Spleen (tissue), 11 donors: Measurements from ENCODE around the gene RABAC1. TPM values are rescaled to one million over a fixed set of nuclear protein-coding genes. Genes with fewer than 3 reads are reported as not detected.
A peak's percentile ranks its signal among the peaks of the same experiment; 100 is the strongest.

ENCODE experiments used
- DNase-seq: peaks from one replicate; pipeline ENCODE4 v3.0.0-alpha.2; 2020
- H3K27ac ChIP-seq, 8 donors: fragments of 200-600 bp; sonication (generic) in 7 of 8; 1 replicate in 4 of 8; 2 replicates in 4 of 8; pipeline versions ENCODE4 v1.5.0 to v1.8.0; 2016 to 2021; ENCODE audit warnings: inconsistent platforms in 4 of 8, mild to moderate bottlenecking in 4 of 8, moderate library complexity in 1 of 8
- H3K27me3 ChIP-seq, 7 donors: fragments of 200-600 bp; sonication (generic) in 6 of 7; replicated peaks in 1 of 7; 1 replicate in 4 of 7; 2 replicates in 3 of 7; pipeline versions ENCODE4 v1.5.0 to v1.8.0; 2016 to 2021; ENCODE audit warnings: inconsistent platforms in 3 of 7, mild to moderate bottlenecking in 1 of 7
- H3K36me3 ChIP-seq, 6 donors: fragments of 200-600 bp; sonication (generic) in 5 of 6; 1 replicate in 4 of 6; 2 replicates in 2 of 6; pipeline versions ENCODE4 v1.5.0 to v1.8.0; 2016 to 2021; ENCODE audit warnings: inconsistent platforms in 2 of 6
- H3K4me1 ChIP-seq, 6 donors: fragments of 200-600 bp; sonication (generic) in 5 of 6; 1 replicate in 3 of 6; 2 replicates in 3 of 6; pipeline versions ENCODE4 v1.5.0 to v1.8.0; 2016 to 2021; ENCODE audit warnings: inconsistent platforms in 3 of 6
- H3K4me3 ChIP-seq, 8 donors: fragments of 200-600 bp; sonication (generic) in 7 of 8; 1 replicate in 4 of 8; 2 replicates in 4 of 8; pipeline versions ENCODE4 v1.5.0 to v1.8.0; 2016 to 2021; ENCODE audit warnings: inconsistent platforms in 4 of 8, mild to moderate bottlenecking in 4 of 8, moderate library complexity in 2 of 8
- H3K9me3 ChIP-seq, 8 donors: fragments of 200-600 bp; sonication (generic) in 7 of 8; 1 replicate in 4 of 8; 2 replicates in 4 of 8; pipeline versions ENCODE4 v1.5.0 to v1.8.0; 2016 to 2021; ENCODE audit warnings: inconsistent platforms in 4 of 8
- CTCF ChIP-seq, 11 experiments: fragments of 200-600 bp in 7 of 11; fragments of 450-650 bp in 4 of 11; sonication (generic) in 4 of 11; IDR thresholded peaks in 8 of 11; conservative IDR thresholded peaks in 3 of 11; 1 replicate in 7 of 11; 2 replicates in 4 of 11; pipeline versions ENCODE4 v1.4.0 to v1.8.0; 2016 to 2021; ENCODE audit warnings: antibody characterized with exemption in 11 of 11, inconsistent platforms in 4 of 11, mild to moderate bottlenecking in 1 of 11
- POLR2A ChIP-seq, 3 donors: fragments of 450-650 bp; IDR thresholded peaks; one replicate each; pipeline ENCODE4 v1.5.1; 2017; ENCODE audit warnings: antibody characterized with exemption in 3 of 3, mild to moderate bottlenecking in 1 of 3
- POLR2AphosphoS5 ChIP-seq, 3 donors: sonication (generic); formaldehyde crosslinking; IDR thresholded peaks; one replicate each; pipeline ENCODE4 v1.5.1; 2017; ENCODE audit warnings: antibody characterized with exemption in 3 of 3
- WGBS, 5 donors: extraction: QIAGEN DNeasy Blood & Tissue Kit in 3 of 5; methylation state at CpG; one replicate each; pipeline versions ENCODE4 v1.1.5 to v1.1.7; 2013 to 2018; 5-methylcytosine and 5-hydroxymethylcytosine counted together
- intact Hi-C: fragments of 100-400 bp; cut with DNase I; formaldehyde crosslinking; loops from one replicate; pipeline ENCODE4 v1.15.0; 2023; ENCODE audit warnings: low total_unique reads
- polyA plus RNA-seq, 3 donors: library from polyadenylated mRNA; stranded (reverse); fragments of 200-250 nt; gene quantifications; one replicate each; pipeline ENCODE4 v1.2.1, GENCODE V29; 2013
- total RNA-seq, 7 donors: library from RNA; depleted of rRNA in 3 of 7; stranded (reverse); fragments of >200 nt in 3 of 7; fragmentation: NEBNext Ultra II Directional in 4 of 7; extraction: Animal tissue kit (Norgen Biotek cat#: 25700) in 4 of 7; gene quantifications; one replicate each; pipeline versions ENCODE4 v1.1.0 to v1.2.1, GENCODE V29; 2016 to 2021
- donor health status: healthy with polysubstance abuse.
- donor health status: DM: no; HTN: no; CAD: no; lungs with moderate emphysema.
- donor health status: DM: no; HTN: no; CAD: no.
- donor health status: Bipolar disorder and iron deficiency.
- donor health status: healthy.
- donor health status: DM: no; HTN: no; CAD: no.
- donor health status: DM: yes; HTN: yes; CAD: no.

RABAC1 gene
- total and polyA plus RNA-seq, 10 donors, result 85.6 to 165 (median 134) TPM

- DNase-seq, result no peak
- Histone ChIP-seq H3K4me3 (peak overlapping the region in 1 of 8 donors; percentile 94), H3K27me3 (no peaks in the 10 kb centered on the region), H3K4me1 (peaks cover 12 to 28% (median 18%) of the 10 kb centered on the region in 6 donors), H3K27ac (peak overlapping the region in 7 of 8 donors; percentile 91 to 97 (median 96)), H3K36me3 (peaks cover 0 to 35% (median 9%) of the 10 kb centered on the region in 6 donors), H3K9me3 (no peaks in the 10 kb centered on the region)
- WGBS, 5 donors, result 76 to 86% (median 78%) methylated on average over 9 to 11 of the region's 11 CpGs
- TF ChIP-seq POLR2AphosphoS5 (IDR thresholded peaks at IDR 0.05) (no peak), POLR2A (IDR thresholded peaks at IDR 0.05) (no peak), CTCF (IDR thresholded peaks at IDR 0.05 in 8 of 11, conservative IDR thresholded peaks at IDR 0.05 in 3 of 11) (no peak)
- intact Hi-C loops, result no loop called here
Observed at GRCh38 chr19:41957161-41957837, 1.8 kb downstream of the RABAC1 start.

- Histone ChIP-seq H3K27ac (peak overlapping the region in 1 of 8 donors; percentile 97), H3K9me3 (no peaks in the 10 kb centered on the region), H3K4me3 (no peak overlapping the region), H3K4me1 (peaks cover 13 to 31% (median 20%) of the 10 kb centered on the region in 6 donors), H3K36me3 (peaks cover 0 to 35% (median 9%) of the 10 kb centered on the region in 6 donors), H3K27me3 (no peaks in the 10 kb centered on the region)
- WGBS, 5 donors, result 89 to 97% (median 95%) methylated on average over 11 to 13 of the region's 13 CpGs
- TF ChIP-seq CTCF (IDR thresholded peaks at IDR 0.05 in 8 of 11, conservative IDR thresholded peaks at IDR 0.05 in 3 of 11) (no peak), POLR2A (IDR thresholded peaks at IDR 0.05) (no peak), POLR2AphosphoS5 (IDR thresholded peaks at IDR 0.05) (no peak)
- peak; percentile 78 for DNase-seq
- intact Hi-C loops, result no loop called here
Observed at GRCh38 chr19:41956621-41957020, 2.5 kb downstream of the RABAC1 start.

GRCh38 chr19:41955521-41955920, 3.6 kb downstream of the RABAC1 start:
- TF ChIP-seq POLR2AphosphoS5 (IDR thresholded peaks at IDR 0.05) (peak in 2 of 3 donors; percentile 4 to 49), CTCF (IDR thresholded peaks at IDR 0.05 in 8 of 11, conservative IDR thresholded peaks at IDR 0.05 in 3 of 11) (no peak)
- Histone ChIP-seq H3K9me3 (no peaks in the 10 kb centered on the region), H3K4me1 (peaks cover 17 to 40% (median 24%) of the 10 kb centered on the region in 6 donors), H3K36me3 (peaks cover 0 to 35% (median 9%) of the 10 kb centered on the region in 6 donors), H3K27me3 (no peaks in the 10 kb centered on the region), H3K27ac (no peak overlapping the region), H3K4me3 (no peak overlapping the region)
- intact Hi-C loops, result no loop called here
- 74 to 81% (median 80%) methylated on average over 7 of the region's 7 CpGs for WGBS, 5 donors
- DNase-seq, result no peak

GRCh38 chr19:41951686-41952172, 7.4 kb downstream of the RABAC1 start:
- H3K27me3 ChIP-seq, result no peaks in the 10 kb centered on the region
- H3K36me3 ChIP-seq, result peaks cover 0 to 27% (median 8%) of the 10 kb centered on the region in 6 donors
- H3K4me1 ChIP-seq, result peaks cover 5 to 21% (median 10%) of the 10 kb centered on the region in 6 donors
- WGBS, 5 donors, result 4 to 7% (median 6%) methylated on average over 9 to 12 of the region's 12 CpGs
- intact Hi-C loops, result no loop called here
- TF ChIP-seq POLR2AphosphoS5 (IDR thresholded peaks at IDR 0.05) (peak; percentile 54 to 72 (median 65)), CTCF (IDR thresholded peaks at IDR 0.05 in 8 of 11, conservative IDR thresholded peaks at IDR 0.05 in 3 of 11) (peak; percentile 95 to 99 (median 98)), POLR2A (IDR thresholded peaks at IDR 0.05) (no peak)
- no peak overlapping the region for H3K4me3 ChIP-seq
- DNase-seq, result peak; percentile 94
- no peaks in the 10 kb centered on the region for H3K9me3 ChIP-seq
- H3K27ac ChIP-seq, result no peak overlapping the region
